ENCODE data around the gene KRTAP13-4. TPM values are rescaled to one million over a fixed set of nuclear protein-coding genes. Genes with fewer than 3 reads are reported as not detected.

KRTAP13-4 gene
- total and polyA plus RNA-seq, 2 of the 8 experiments (the other 6 are each of a cell fraction or from before 2014, with no cell fraction given) = 1.2 TPM; not detected in 1

DNA sequence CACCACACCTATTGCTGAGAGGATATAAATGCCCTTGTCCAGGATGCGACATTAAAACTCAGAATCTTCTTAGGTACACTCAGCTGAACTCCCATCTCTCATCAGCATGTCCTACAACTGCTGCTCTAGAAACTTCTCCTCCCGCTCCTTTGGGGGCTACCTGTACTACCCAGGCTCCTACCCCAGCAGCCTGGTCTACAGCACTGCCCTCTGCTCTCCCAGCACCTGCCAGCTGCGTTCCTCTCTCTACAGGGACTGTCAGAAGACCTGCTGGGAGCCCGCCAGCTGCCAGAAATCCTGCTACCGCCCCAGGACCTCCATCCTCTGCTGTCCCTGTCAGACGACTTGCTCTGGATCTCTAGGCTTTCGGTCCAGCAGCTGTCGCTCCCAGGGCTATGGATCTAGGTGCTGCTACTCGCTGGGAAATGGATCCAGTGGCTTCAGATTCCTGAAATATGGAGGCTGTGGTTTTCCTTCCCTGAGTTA is at the start of gene KRTAP13-4 (continued):
- TF ChIP-seq RFX5 (IDR thresholded peaks at IDR 0.05; ENCODE audit: borderline replicate concordance, low read depth, low read length) = no peak

All from H1 (cell line).